Mesenchymal stem cell (in vitro differentiated cells and primary cell): Measurements from ENCODE around the gene LITAF.
A peak's percentile ranks its signal among the peaks of the same experiment; 100 is the strongest.

Source experiments
- DNase-seq: peaks from one replicate; pipeline ENCODE4 v3.0.0-alpha.2; 2013
- H2AFZ ChIP-seq: one replicate; pipeline ENCODE4 v1.6.1; 2013; ENCODE audit warnings: low read depth, mild to moderate bottlenecking, control low read depth, inconsistent platforms, low read length, moderate library complexity
- H2AK5ac ChIP-seq: 2 replicates; pipeline ENCODE4 v1.6.1; 2013; ENCODE audit warnings: low read length, moderate library complexity, mild to moderate bottlenecking, inconsistent platforms; ENCODE audit not compliant: severe bottlenecking
- H2BK120ac ChIP-seq: one replicate; pipeline ENCODE4 v1.6.1; 2013; ENCODE audit warnings: low read depth, mild to moderate bottlenecking, inconsistent platforms, low read length, moderate library complexity
- H2BK12ac ChIP-seq, 2 experiments: one replicate each; pipeline ENCODE4 v1.6.1; 2013; ENCODE audit warnings: inconsistent platforms in 2 of 2, low read length in 2 of 2, mild to moderate bottlenecking in 2 of 2, moderate library complexity in 2 of 2, control low read depth in 1 of 2
- H2BK15ac ChIP-seq: one replicate; pipeline ENCODE4 v1.6.1; 2013; ENCODE audit warnings: mild to moderate bottlenecking, low read depth, inconsistent platforms; ENCODE audit not compliant: poor library complexity, severe bottlenecking
- H2BK5ac ChIP-seq: 2 replicates; pipeline ENCODE4 v1.6.1; 2013; ENCODE audit warnings: low read depth, mild to moderate bottlenecking, low read length, control low read depth, inconsistent platforms; ENCODE audit not compliant: poor library complexity, severe bottlenecking
- H3K14ac ChIP-seq, 2 experiments: one replicate each; pipeline ENCODE4 v1.6.1; 2013; ENCODE audit warnings: inconsistent platforms in 2 of 2, low read length in 2 of 2, control low read depth in 1 of 2, mild to moderate bottlenecking in 1 of 2, moderate library complexity in 1 of 2
- H3K18ac ChIP-seq, 2 experiments: one replicate each; pipeline ENCODE4 v1.6.1; 2013; ENCODE audit warnings: inconsistent platforms in 2 of 2, low read length in 2 of 2, control low read depth in 1 of 2, low read depth in 1 of 2, mild to moderate bottlenecking in 1 of 2
- H3K23ac ChIP-seq, 2 experiments: one replicate each; pipeline ENCODE4 v1.6.1; 2013; ENCODE audit warnings: inconsistent platforms in 2 of 2, low read length in 2 of 2, mild to moderate bottlenecking in 2 of 2, moderate library complexity in 2 of 2, control low read depth in 1 of 2
- H3K27ac ChIP-seq: 2 replicates; pipeline ENCODE4 v1.5.1; 2013; ENCODE audit warnings: mild to moderate bottlenecking, moderate library complexity, low read length, control low read depth, inconsistent platforms; ENCODE audit not compliant: poor library complexity, severe bottlenecking
- H3K27me3 ChIP-seq, 2 experiments: 2 replicates each; pipeline versions ENCODE4 v1.6.1 to v1.7.0; 2013; ENCODE audit warnings: low read length in 2 of 2, mild to moderate bottlenecking in 2 of 2, moderate library complexity in 2 of 2, control low read depth in 1 of 2, inconsistent platforms in 1 of 2; ENCODE audit not compliant: control insufficient read depth in 1 of 2, insufficient read depth in 1 of 2
- H3K36me3 ChIP-seq, 2 experiments: 2 replicates each; pipeline versions ENCODE4 v1.6.1 to v1.7.0; 2013; ENCODE audit warnings: low read length in 2 of 2, control low read depth in 1 of 2, inconsistent platforms in 1 of 2, low read depth in 1 of 2, mild to moderate bottlenecking in 1 of 2; ENCODE audit not compliant: insufficient read depth in 2 of 2, control insufficient read depth in 1 of 2
- H3K4ac ChIP-seq, 2 experiments: one replicate each; pipeline ENCODE4 v1.6.1; 2013; ENCODE audit warnings: inconsistent platforms in 2 of 2, low read length in 2 of 2, mild to moderate bottlenecking in 2 of 2, moderate library complexity in 2 of 2, control low read depth in 1 of 2, low read depth in 1 of 2
- H3K4me1 ChIP-seq: 2 replicates; pipeline ENCODE4 v1.6.1; 2013; ENCODE audit warnings: low read depth, low read length, control low read depth; ENCODE audit not compliant: control insufficient read depth, insufficient read depth
- H3K4me2 ChIP-seq: 2 replicates; pipeline ENCODE4 v1.6.1; 2013; ENCODE audit warnings: low read length, mild to moderate bottlenecking, inconsistent platforms; ENCODE audit not compliant: poor library complexity, severe bottlenecking
- H3K4me3 ChIP-seq, 2 experiments: 2 replicates each; pipeline versions ENCODE4 v1.5.1 to v1.7.0; 2013; ENCODE audit warnings: low read length in 2 of 2, mild to moderate bottlenecking in 2 of 2, control low read depth in 1 of 2, low read depth in 1 of 2; ENCODE audit not compliant: insufficient read depth in 1 of 2
- H3K79me1 ChIP-seq: replicated peaks from 2 replicates; pipeline ENCODE4 v1.6.1; 2013; ENCODE audit warnings: mild to moderate bottlenecking, control low read depth, low read length, inconsistent platforms; ENCODE audit not compliant: poor library complexity, severe bottlenecking
- H3K9ac ChIP-seq: 2 replicates; pipeline ENCODE4 v1.7.0; 2013; ENCODE audit warnings: mild to moderate bottlenecking, low read length, moderate library complexity
- H3K9me3 ChIP-seq: 2 replicates; pipeline ENCODE4 v1.7.0; 2013; ENCODE audit warnings: mild to moderate bottlenecking, low read length; ENCODE audit not compliant: control insufficient read depth
- H4K8ac ChIP-seq: one replicate; pipeline ENCODE4 v1.6.1; 2013; ENCODE audit warnings: inconsistent platforms, mild to moderate bottlenecking, low read length, moderate library complexity
- H4K91ac ChIP-seq: one replicate; pipeline ENCODE4 v1.6.1; 2013; ENCODE audit warnings: mild to moderate bottlenecking, low read length, inconsistent platforms
- WGBS: methylation state at CpG from one replicate; pipeline ENCODE4 v1.1.7; 2013; ENCODE audit warnings: mixed read lengths; 5-methylcytosine and 5-hydroxymethylcytosine counted together

Gene LITAF

GRCh38 chr16:11563493-11564040, 23.2 kb downstream of the LITAF start:
- no peak overlapping the region for H2BK12ac ChIP-seq
- no peak overlapping the region for H3K4me2 ChIP-seq
- no peak overlapping the region for H3K4ac ChIP-seq
- H3K14ac ChIP-seq, result no peak overlapping the region
- no peak overlapping the region for H3K18ac ChIP-seq
- H3K27ac ChIP-seq, result no peak overlapping the region
- peaks cover 0 to 7% of the 10 kb centered on the region in 2 experiments for H3K36me3 ChIP-seq
- no peak overlapping the region for H4K8ac ChIP-seq
- no peak overlapping the region for H3K4me3 ChIP-seq
- 84% methylated on average over 6 of the region's 6 CpGs for WGBS
- no peak overlapping the region for H2AK5ac ChIP-seq
- no peak overlapping the region for H3K23ac ChIP-seq
- H3K9ac ChIP-seq, result no peak overlapping the region
- no peak overlapping the region for H2BK120ac ChIP-seq
- H3K4me1 ChIP-seq, result peaks cover 5% of the 10 kb centered on the region
- no peak overlapping the region for H2AFZ ChIP-seq
- DNase-seq, result no peak
- H3K79me1 ChIP-seq, result peaks cover 23% of the 10 kb centered on the region
- H2BK5ac ChIP-seq, result no peak overlapping the region
- H2BK15ac ChIP-seq, result no peak overlapping the region
- H3K27me3 ChIP-seq, result no peaks in the 10 kb centered on the region
- no peak overlapping the region for H4K91ac ChIP-seq
- no peaks in the 10 kb centered on the region for H3K9me3 ChIP-seq

- 98% methylated on average over 10 of the region's 10 CpGs for WGBS
Observed at GRCh38 chr16:11562941-11563340, 23.8 kb downstream of the LITAF start.

GRCh38 chr16:11562411-11562810, 24.3 kb downstream of the LITAF start:
- Histone ChIP-seq H3K9ac (no peak overlapping the region), H3K23ac (no peak overlapping the region), H3K27me3 (no peaks in the 10 kb centered on the region), H3K14ac (no peak overlapping the region), H2AFZ (no peak overlapping the region), H3K4me2 (no peak overlapping the region), H3K18ac (no peak overlapping the region), H4K8ac (no peak overlapping the region), H3K79me1 (peaks cover 27% of the 10 kb centered on the region), H2BK120ac (no peak overlapping the region), H3K9me3 (no peaks in the 10 kb centered on the region), H3K4me1 (peaks cover 5% of the 10 kb centered on the region), H2BK15ac (no peak overlapping the region), H4K91ac (no peak overlapping the region), H3K4ac (no peak overlapping the region), H2BK5ac (no peak overlapping the region), H2AK5ac (peak overlapping the region; percentile 35), H3K27ac (no peak overlapping the region), H2BK12ac (no peak overlapping the region), H3K36me3 (peaks cover 0 to 13% of the 10 kb centered on the region in 2 experiments), H3K4me3 (no peak overlapping the region)
- 98% methylated on average over 7 of the region's 7 CpGs for WGBS
- DNase-seq, result no peak

More at GRCh38 chr16:11562941-11563340, 23.8 kb downstream of the LITAF start:
- Histone ChIP-seq H3K4me2 (no peak overlapping the region), H3K36me3 (peaks cover 0 to 13% of the 10 kb centered on the region in 2 experiments), H3K23ac (no peak overlapping the region), H3K4me3 (no peak overlapping the region), H3K4ac (no peak overlapping the region), H4K8ac (no peak overlapping the region), H2BK5ac (no peak overlapping the region), H3K79me1 (peaks cover 24% of the 10 kb centered on the region), H3K18ac (no peak overlapping the region), H3K9me3 (no peaks in the 10 kb centered on the region), H3K4me1 (peaks cover 5% of the 10 kb centered on the region), H2BK15ac (no peak overlapping the region), H2BK120ac (no peak overlapping the region), H2AK5ac (no peak overlapping the region), H3K14ac (no peak overlapping the region), H2BK12ac (no peak overlapping the region), H3K27me3 (no peaks in the 10 kb centered on the region), H3K9ac (no peak overlapping the region), H4K91ac (no peak overlapping the region), H3K27ac (no peak overlapping the region), H2AFZ (no peak overlapping the region)
- no peak for DNase-seq

- no peak overlapping the region for H4K8ac ChIP-seq
- no peak overlapping the region for H3K4me3 ChIP-seq
- H3K23ac ChIP-seq, result no peak overlapping the region
- H4K91ac ChIP-seq, result no peak overlapping the region
- H3K4ac ChIP-seq, result no peak overlapping the region
- no peak overlapping the region for H3K4me2 ChIP-seq
- WGBS, result 97% methylated on average over 3 of the region's 3 CpGs
- H3K14ac ChIP-seq, result no peak overlapping the region
- H3K27ac ChIP-seq, result no peak overlapping the region
- no peak for DNase-seq
- H2BK120ac ChIP-seq, result no peak overlapping the region
- H3K18ac ChIP-seq, result no peak overlapping the region
- H3K36me3 ChIP-seq, result peaks cover 3 to 12% of the 10 kb centered on the region in 2 experiments
- no peak overlapping the region for H3K9ac ChIP-seq
- no peak overlapping the region for H2BK15ac ChIP-seq
- H2BK12ac ChIP-seq, result no peak overlapping the region
- H3K9me3 ChIP-seq, result no peaks in the 10 kb centered on the region
- H2BK5ac ChIP-seq, result no peak overlapping the region
- H2AK5ac ChIP-seq, result no peak overlapping the region
- peaks cover 5% of the 10 kb centered on the region for H3K4me1 ChIP-seq
- H3K79me1 ChIP-seq, result peaks cover 27% of the 10 kb centered on the region
- H3K27me3 ChIP-seq, result no peaks in the 10 kb centered on the region
- H2AFZ ChIP-seq, result no peak overlapping the region
Observed at GRCh38 chr16:11561856-11562255, 24.9 kb downstream of the LITAF start.
